PC-3 (cell line): ENCODE measurements around the gene GPC6. TPM values are rescaled to one million over a fixed set of nuclear protein-coding genes. Genes with fewer than 3 reads are reported as not detected.
A peak's percentile ranks its signal among the peaks of the same experiment; 100 is the strongest.

Experiments used
- ATAC-seq: fragments of 200-7000 bp; cut with Tn5 transposase; 2 replicates; pipeline ENCODE4 v1.9.1; 2020; ENCODE audit warnings: mild to moderate bottlenecking, moderate library complexity
- BruUV-seq: library from RNA; stranded (reverse); fragments of 400-500 nt; replicated peaks from 2 replicates; lab custom pipeline; 2021; lab: Mats Ljungman, UMichigan
- CTCF ChIA-PET: fragments of 300-600 bp; sonication (Branson Sonifier 250); formaldehyde crosslinking; loops from one replicate; lab custom pipeline; 2022; ENCODE audit warnings: antibody characterized with exemption; lab: Charles Lee
- POLR2A ChIA-PET: fragments of 300-600 bp; sonication (Branson Sonifier 250); formaldehyde crosslinking; loops from one replicate; lab custom pipeline; 2022; ENCODE audit warnings: antibody characterized with exemption; ENCODE audit not compliant: unreplicated experiment; lab: Charles Lee
- DNase-seq: peaks from one replicate; pipeline ENCODE4 v3.0.0-alpha.2; 2015
- H2AFZ ChIP-seq: fragments of 300-600 bp; sonication (generic); 2 replicates; pipeline ENCODE4 v1.6.0; 2016; ENCODE audit warnings: antibody characterized with exemption, low read length
- H3F3A ChIP-seq: fragments of 300-600 bp; sonication (generic); one replicate; pipeline ENCODE4 v1.6.0; 2017; ENCODE audit warnings: antibody characterized with exemption, low read length, control low read depth, mild to moderate bottlenecking; ENCODE audit not compliant: unreplicated experiment
- H3K27ac ChIP-seq: fragments of 300-600 bp; sonication (generic); 2 replicates; pipeline ENCODE4 v1.5.1; 2016; ENCODE audit warnings: mild to moderate bottlenecking, low read length
- H3K27me3 ChIP-seq: fragments of 300-600 bp; sonication (generic); 2 replicates; pipeline ENCODE4 v1.6.1; 2016; ENCODE audit warnings: low read length, mixed read lengths
- H3K36me3 ChIP-seq: fragments of 300-600 bp; sonication (generic); 2 replicates; pipeline ENCODE4 v1.6.1; 2016; ENCODE audit warnings: low read depth, mixed run types, low read length, mixed read lengths
- H3K4me1 ChIP-seq: fragments of 300-600 bp; sonication (generic); 2 replicates; pipeline ENCODE4 v1.5.1; 2016; ENCODE audit warnings: low read length; ENCODE audit not compliant: insufficient read depth
- H3K4me2 ChIP-seq: fragments of 300-600 bp; sonication (generic); 2 replicates; pipeline ENCODE4 v1.6.0; 2016; ENCODE audit warnings: low read length
- H3K4me3 ChIP-seq: fragments of 300-600 bp; sonication (generic); 2 replicates; pipeline ENCODE4 v1.5.1; 2016; ENCODE audit warnings: mild to moderate bottlenecking, low read length, mixed read lengths
- H3K79me2 ChIP-seq: fragments of 300-600 bp; sonication (generic); 2 replicates; pipeline ENCODE4 v1.6.1; 2017; ENCODE audit warnings: low read length, mixed read lengths
- H3K9ac ChIP-seq: fragments of 300-600 bp; sonication (generic); 2 replicates; pipeline ENCODE4 v1.6.0; 2016; ENCODE audit warnings: mild to moderate bottlenecking, low read length
- H3K9me2 ChIP-seq: fragments of 300-600 bp; sonication (generic); replicated peaks from 2 replicates; pipeline ENCODE4 v1.6.1; 2016; ENCODE audit warnings: mixed run types, low read length, mixed read lengths
- H3K9me3 ChIP-seq: fragments of 300-600 bp; sonication (generic); 2 replicates; pipeline ENCODE4 v1.6.1; 2016; ENCODE audit warnings: low read length, mixed read lengths
- H4K20me1 ChIP-seq: fragments of 300-600 bp; sonication (generic); 2 replicates; pipeline ENCODE4 v1.6.1; 2016; ENCODE audit warnings: low read length, mixed read lengths
- EZH2 ChIP-seq: fragments of 300-600 bp; sonication (generic); IDR thresholded peaks from one replicate; pipeline ENCODE4 v1.6.1; 2017; ENCODE audit warnings: antibody characterized with exemption, mild to moderate bottlenecking, low read length; ENCODE audit not compliant: unreplicated experiment
- EZH2phosphoT487 ChIP-seq: fragments of 300-600 bp; sonication (generic); IDR thresholded peaks from 2 replicates; pipeline ENCODE4 v1.6.1; 2018; ENCODE audit warnings: mild to moderate bottlenecking, antibody characterized with exemption, low read length, borderline replicate concordance
- intact Hi-C: fragments of 100-400 bp; cut with micrococcal nuclease; formaldehyde crosslinking; loops from 2 replicates; pipeline ENCODE4 v1.9.0; 2023
- total RNA-seq: library from RNA; depleted of rRNA; stranded (reverse); fragments of >200 nt; gene quantifications from 2 replicates; pipeline ENCODE4 v1.2.3, GENCODE V29; 2014
- TF ChIP-seq, protein P1 (sequence below): fragments of 300-600 bp; sonication (generic); conservative IDR thresholded peaks from 2 replicates; pipeline ENCODE4 v1.5.1; 2017; ENCODE audit warnings: antibody characterized with exemption, low read depth, mild to moderate bottlenecking, low read length

Gene GPC6
- total RNA-seq, 1 experiment from 2014 or later, result 3.5 TPM

DNA sequence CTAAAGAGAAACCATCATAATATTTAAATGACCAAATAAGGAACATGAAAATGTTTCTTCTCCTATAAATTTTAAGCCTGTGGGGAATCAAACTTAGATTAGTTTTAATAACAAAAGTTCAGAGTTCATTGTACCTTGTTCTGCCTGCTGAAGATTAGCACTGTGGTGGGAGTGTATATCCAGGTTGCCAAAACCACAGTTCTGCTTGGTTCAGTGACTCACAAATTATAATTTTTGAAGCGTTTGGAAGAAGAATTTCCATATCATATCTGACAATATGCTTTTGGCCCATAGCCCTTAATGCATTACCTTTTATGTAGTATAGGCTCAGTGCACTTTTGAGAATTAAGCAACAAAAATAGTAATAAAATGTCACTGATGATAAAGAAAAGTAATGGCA is 545.2 kb downstream of the GPC6 start:
- TF ChIP-seq EZH2phosphoT487 (no peak), EZH2 (no peak)
- TF ChIP-seq, protein P1, sequence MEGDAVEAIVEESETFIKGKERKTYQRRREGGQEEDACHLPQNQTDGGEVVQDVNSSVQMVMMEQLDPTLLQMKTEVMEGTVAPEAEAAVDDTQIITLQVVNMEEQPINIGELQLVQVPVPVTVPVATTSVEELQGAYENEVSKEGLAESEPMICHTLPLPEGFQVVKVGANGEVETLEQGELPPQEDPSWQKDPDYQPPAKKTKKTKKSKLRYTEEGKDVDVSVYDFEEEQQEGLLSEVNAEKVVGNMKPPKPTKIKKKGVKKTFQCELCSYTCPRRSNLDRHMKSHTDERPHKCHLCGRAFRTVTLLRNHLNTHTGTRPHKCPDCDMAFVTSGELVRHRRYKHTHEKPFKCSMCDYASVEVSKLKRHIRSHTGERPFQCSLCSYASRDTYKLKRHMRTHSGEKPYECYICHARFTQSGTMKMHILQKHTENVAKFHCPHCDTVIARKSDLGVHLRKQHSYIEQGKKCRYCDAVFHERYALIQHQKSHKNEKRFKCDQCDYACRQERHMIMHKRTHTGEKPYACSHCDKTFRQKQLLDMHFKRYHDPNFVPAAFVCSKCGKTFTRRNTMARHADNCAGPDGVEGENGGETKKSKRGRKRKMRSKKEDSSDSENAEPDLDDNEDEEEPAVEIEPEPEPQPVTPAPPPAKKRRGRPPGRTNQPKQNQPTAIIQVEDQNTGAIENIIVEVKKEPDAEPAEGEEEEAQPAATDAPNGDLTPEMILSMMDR, result no peak
- no peaks in the 10 kb centered on the region for H3F3A ChIP-seq
- H3K27me3 ChIP-seq, result no peaks in the 10 kb centered on the region
- H3K4me2 ChIP-seq, result no peak overlapping the region
- CTCF ChIA-PET, result no interaction called here
- POLR2A ChIA-PET, result no interaction called here
- H3K4me1 ChIP-seq, result peaks cover 40% of the 10 kb centered on the region
- peak; percentile 58 for DNase-seq
- no TSS peak for BruUV-seq
- H3K27ac ChIP-seq, result no peak overlapping the region
- no peak overlapping the region for H3K4me3 ChIP-seq
- no peak overlapping the region for H3K9ac ChIP-seq
- no peaks in the 10 kb centered on the region for H3K9me3 ChIP-seq
- intact Hi-C loops, result no loop called here
- no peak overlapping the region for H2AFZ ChIP-seq
- no peaks in the 10 kb centered on the region for H4K20me1 ChIP-seq
- no peaks in the 10 kb centered on the region for H3K79me2 ChIP-seq
- ATAC-seq, result no peak; the same call in none of the 2 replicates
- no peaks in the 10 kb centered on the region for H3K36me3 ChIP-seq
- no peaks in the 10 kb centered on the region for H3K9me2 ChIP-seq

DNA sequence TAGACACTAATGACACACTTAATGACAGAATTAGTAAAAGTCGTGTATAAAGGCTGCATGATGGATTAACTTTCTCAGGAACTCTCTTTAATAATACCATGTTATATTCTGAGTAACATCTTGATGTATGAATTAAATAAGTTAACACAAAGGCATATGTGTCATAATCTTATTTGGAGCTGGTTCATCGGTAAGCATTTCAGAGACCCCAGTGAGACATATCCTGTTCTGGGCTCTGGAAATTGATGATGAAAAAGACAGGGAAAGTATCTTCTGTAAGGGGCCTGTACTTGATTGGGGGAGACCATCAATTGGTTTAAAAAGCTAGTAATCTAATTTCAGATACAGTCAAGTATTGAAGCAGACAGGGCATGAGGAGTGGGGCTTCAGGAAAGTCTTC is 547.9 kb downstream of the GPC6 start:
- no peaks in the 10 kb centered on the region for H3K79me2 ChIP-seq
- no peak overlapping the region for H3K27ac ChIP-seq
- no peaks in the 10 kb centered on the region for H4K20me1 ChIP-seq
- ChIA-PET CTCF (no interaction called here), POLR2A (no interaction called here)
- H3K9me3 ChIP-seq, result no peaks in the 10 kb centered on the region
- no peak for TF ChIP-seq EZH2phosphoT487
- no peak for TF ChIP-seq EZH2
- TF ChIP-seq, protein P1, result no peak
- H3K27me3 ChIP-seq, result no peaks in the 10 kb centered on the region
- H3K4me2 ChIP-seq, result no peak overlapping the region
- no peak overlapping the region for H3K9ac ChIP-seq
- H3F3A ChIP-seq, result no peaks in the 10 kb centered on the region
- ATAC-seq (no peak), DNase-seq (no peak)
- H3K4me1 ChIP-seq, result peaks cover 56% of the 10 kb centered on the region
- no peaks in the 10 kb centered on the region for H3K9me2 ChIP-seq
- no TSS peak for BruUV-seq
- no peaks in the 10 kb centered on the region for H3K36me3 ChIP-seq
- H3K4me3 ChIP-seq, result no peak overlapping the region
- intact Hi-C loops, result no loop called here
- no peak overlapping the region for H2AFZ ChIP-seq

DNA sequence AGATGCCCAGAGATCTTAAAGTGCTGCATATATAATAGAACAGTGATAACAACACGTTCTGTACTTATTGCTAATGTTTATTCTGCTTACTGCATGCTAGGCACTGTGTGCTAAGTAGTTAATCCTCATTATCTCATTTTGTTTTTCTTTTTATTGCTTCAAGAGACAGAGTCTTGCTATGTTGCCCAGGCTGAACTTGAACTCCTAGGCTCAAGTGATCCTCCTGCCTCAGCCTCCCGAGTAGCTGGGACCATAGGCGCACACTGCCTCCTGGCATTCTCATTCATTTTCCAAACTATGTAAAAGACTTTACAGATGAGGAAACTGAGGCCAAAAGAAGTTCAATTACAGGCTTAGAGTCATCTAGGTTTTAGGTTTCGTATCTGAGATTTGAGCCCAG is 548.4 kb downstream of the GPC6 start:
- Histone ChIP-seq H3K4me2 (peak overlapping the region; percentile 83), H3F3A (no peaks in the 10 kb centered on the region), H2AFZ (peak overlapping the region; percentile 58; the same call in 1 of the 2 replicates), H3K9ac (no peak overlapping the region), H3K27ac (peak overlapping the region; percentile 86), H3K4me1 (peaks cover 56% of the 10 kb centered on the region), H3K4me3 (peak overlapping the region; percentile 51; the same call in 1 of the 2 replicates), H3K27me3 (no peaks in the 10 kb centered on the region), H3K9me3 (no peaks in the 10 kb centered on the region), H3K79me2 (no peaks in the 10 kb centered on the region), H4K20me1 (no peaks in the 10 kb centered on the region), H3K9me2 (no peaks in the 10 kb centered on the region), H3K36me3 (no peaks in the 10 kb centered on the region)
- intact Hi-C loops, result loop anchor here (5.0 kb wide), 2 partner anchors 298 to 548 kb away; partner anchors contain the start of gene GPC6
- no TSS peak for BruUV-seq
- no peak for ATAC-seq
- TF ChIP-seq EZH2 (no peak), EZH2phosphoT487 (no peak)
- TF ChIP-seq, protein P1, result no peak
- ChIA-PET POLR2A (no interaction called here), CTCF (no interaction called here)
- DNase-seq, result no peak
